HG02981 (cell line): ENCODE results near the gene DDO.
A peak's percentile ranks its signal among the peaks of the same experiment; 100 is the strongest.
"Not testable (repeated sequence)": the region's sequence is repeated elsewhere in the genome, so short reads cannot be mapped to it uniquely, and the experiment has no call there.

Experiments
- ATAC-seq: cut with Tn5 transposase; IDR thresholded peaks from one replicate; pipeline ENCODE4 v1.9.1; 2021; ENCODE audit warnings: mild to moderate bottlenecking, moderate library complexity; ENCODE audit not compliant: unreplicated experiment

Gene DDO

GRCh38 chr6:110415086-110415916, at the start of gene DDO:
DDO (minus strand) TSS chr6:110415575; CDS start chr6:110413462, 2,113 bp downstream.
- ATAC-seq = peak; percentile 64

- ATAC-seq = no peak
Measured at GRCh38 chr6:110462884-110463481, 47.6 kb upstream of the DDO start.

GRCh38 chr6:110461376-110461775, 46.0 kb upstream of the DDO start:
- ATAC-seq = no peak

- ATAC-seq = no peak
Measured at GRCh38 chr6:110459137-110459536, 43.8 kb upstream of the DDO start.

- ATAC-seq = no peak
Measured at GRCh38 chr6:110458476-110458875, 43.1 kb upstream of the DDO start.

- ATAC-seq = not testable (repeated sequence)
Measured at GRCh38 chr6:110457567-110458175, 42.3 kb upstream of the DDO start.

- no peak for ATAC-seq
Measured at GRCh38 chr6:110456694-110457093, 41.3 kb upstream of the DDO start.

GRCh38 chr6:110449541-110449895, 34.1 kb upstream of the DDO start:
- ATAC-seq = no peak

- no peak for ATAC-seq
Measured at GRCh38 chr6:110448846-110449540, 33.6 kb upstream of the DDO start.

GRCh38 chr6:110447761-110448160, 32.4 kb upstream of the DDO start:
- ATAC-seq = no peak

GRCh38 chr6:110446405-110446804, 31.0 kb upstream of the DDO start:
- ATAC-seq = no peak

GRCh38 chr6:110440026-110440425, 24.7 kb upstream of the DDO start:
- ATAC-seq = no peak

GRCh38 chr6:110439356-110439755, 24.0 kb upstream of the DDO start:
- no peak for ATAC-seq

- no peak for ATAC-seq
Measured at GRCh38 chr6:110434961-110435602, 19.7 kb upstream of the DDO start.

GRCh38 chr6:110432285-110432900, 17.0 kb upstream of the DDO start:
- ATAC-seq = no peak

GRCh38 chr6:110430741-110431140, 15.4 kb upstream of the DDO start:
- no peak for ATAC-seq

GRCh38 chr6:110430236-110430635, 14.9 kb upstream of the DDO start:
- ATAC-seq = no peak

- no peak for ATAC-seq
Measured at GRCh38 chr6:110428153-110428552, 12.8 kb upstream of the DDO start.

GRCh38 chr6:110425816-110426215, 10.4 kb upstream of the DDO start:
- no peak for ATAC-seq

GRCh38 chr6:110422444-110422822, 7.1 kb upstream of the DDO start:
- ATAC-seq = no peak
